Stimulated activated CD8-positive, alpha-beta memory T cell treated with anti-CD3 and anti-CD28 coated beads, Interleukin-4, amount 100 ng/mL, for 1 hour (primary cell): ENCODE results near the gene CHST11.
A peak's percentile ranks its signal among the peaks of the same experiment; 100 is the strongest.
"Not testable (repeated sequence)": the region's sequence is repeated elsewhere in the genome, so short reads cannot be mapped to it uniquely, and the experiment has no call there.

Experiments
- DNase-seq, 2 donors: peaks; one replicate each; pipeline ENCODE4 v3.0.0-alpha.2; 2020; ENCODE audit warnings: low read depth in 2 of 2, low spot score in 1 of 2

CHST11 gene

GRCh38 chr12:104557488-104558195 lies 100.9 kb downstream of the CHST11 start:
- DNase-seq, result no peak

DNA sequence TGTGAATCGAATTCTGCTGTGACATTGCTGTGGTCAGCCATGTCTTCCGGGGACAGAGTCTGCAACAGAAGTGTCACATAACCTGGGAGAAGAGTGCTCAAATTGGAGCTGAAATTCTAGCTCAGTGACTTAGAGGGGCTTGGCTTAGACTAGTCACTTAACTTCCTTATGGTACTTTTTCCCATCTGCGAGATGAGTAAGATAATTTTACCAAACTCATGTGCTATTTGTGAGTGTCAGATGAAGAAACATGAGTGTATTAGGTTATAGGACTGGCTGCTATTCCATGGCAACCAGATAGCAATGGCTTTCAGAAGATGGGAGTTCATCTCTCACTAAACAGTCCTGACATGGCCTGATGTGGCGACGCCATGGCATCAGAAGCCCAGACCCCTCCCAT lies 104.1 kb downstream of the CHST11 start:
- no peak for DNase-seq

DNA sequence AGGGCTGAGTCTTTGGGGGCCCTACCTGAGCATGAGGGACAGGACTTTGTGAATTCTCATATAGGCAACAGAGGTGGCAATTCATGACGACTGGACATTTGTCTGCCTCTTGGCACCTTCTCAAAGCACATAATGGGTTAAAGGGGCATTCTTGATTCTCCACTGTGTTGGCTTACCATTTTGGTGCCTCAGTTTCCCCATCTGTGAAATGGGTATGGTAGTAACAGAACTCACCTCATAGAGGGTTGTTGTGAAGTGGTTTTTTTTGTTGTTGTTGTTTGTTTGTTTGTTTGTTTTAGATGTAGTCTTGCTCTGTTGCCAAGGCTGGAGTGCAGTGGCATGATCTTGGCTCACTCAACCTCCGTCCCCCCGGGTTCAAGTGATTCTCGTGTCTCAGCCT lies 106.0 kb downstream of the CHST11 start:
- no peak for DNase-seq

GRCh38 chr12:104564662-104565061 lies 107.9 kb downstream of the CHST11 start:
- not testable (repeated sequence) for DNase-seq

- no peak for DNase-seq
These were observed 109.0 kb downstream of the CHST11 start for GRCh38 chr12:104565606-104566243.

- no peak for DNase-seq
These were observed 109.7 kb downstream of the CHST11 start for GRCh38 chr12:104566244-104566993.

DNA sequence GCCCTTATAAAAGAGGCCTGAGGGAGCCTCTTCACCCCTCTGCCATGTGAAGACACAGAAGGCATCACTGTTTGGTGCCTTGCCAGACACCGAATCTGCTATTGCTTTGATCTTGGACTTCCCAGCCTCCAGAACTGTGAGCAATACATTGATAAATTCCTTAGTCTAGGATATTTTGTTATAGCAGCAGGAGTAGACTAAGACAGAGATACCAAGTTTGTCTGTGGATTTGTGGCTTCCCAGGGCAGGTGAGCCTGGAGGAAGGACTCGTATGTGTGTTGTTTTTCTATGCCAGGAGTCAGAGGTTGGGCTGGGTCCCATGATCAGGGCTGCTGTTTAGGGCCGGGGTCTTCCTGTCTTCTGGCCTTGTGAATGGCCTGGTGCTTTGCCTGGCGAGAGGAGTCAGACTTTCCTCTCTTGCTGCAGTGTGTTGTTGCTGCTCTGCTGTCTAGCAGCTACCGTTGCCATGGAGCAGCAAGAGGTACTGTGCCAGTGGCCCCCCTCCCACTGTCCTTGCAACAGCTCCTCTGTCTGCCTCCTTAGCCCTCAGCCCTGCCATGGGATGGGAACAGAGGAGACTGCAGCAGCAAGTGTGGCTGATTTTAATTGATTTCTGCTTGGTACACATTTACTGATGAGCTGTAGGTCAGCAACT lies 111.2 kb downstream of the CHST11 start:
- DNase-seq, result no peak

- DNase-seq, result no peak
These were observed 111.7 kb downstream of the CHST11 start for GRCh38 chr12:104568487-104568868.

- no peak for DNase-seq
These were observed 112.2 kb downstream of the CHST11 start for GRCh38 chr12:104568935-104569334.

DNA sequence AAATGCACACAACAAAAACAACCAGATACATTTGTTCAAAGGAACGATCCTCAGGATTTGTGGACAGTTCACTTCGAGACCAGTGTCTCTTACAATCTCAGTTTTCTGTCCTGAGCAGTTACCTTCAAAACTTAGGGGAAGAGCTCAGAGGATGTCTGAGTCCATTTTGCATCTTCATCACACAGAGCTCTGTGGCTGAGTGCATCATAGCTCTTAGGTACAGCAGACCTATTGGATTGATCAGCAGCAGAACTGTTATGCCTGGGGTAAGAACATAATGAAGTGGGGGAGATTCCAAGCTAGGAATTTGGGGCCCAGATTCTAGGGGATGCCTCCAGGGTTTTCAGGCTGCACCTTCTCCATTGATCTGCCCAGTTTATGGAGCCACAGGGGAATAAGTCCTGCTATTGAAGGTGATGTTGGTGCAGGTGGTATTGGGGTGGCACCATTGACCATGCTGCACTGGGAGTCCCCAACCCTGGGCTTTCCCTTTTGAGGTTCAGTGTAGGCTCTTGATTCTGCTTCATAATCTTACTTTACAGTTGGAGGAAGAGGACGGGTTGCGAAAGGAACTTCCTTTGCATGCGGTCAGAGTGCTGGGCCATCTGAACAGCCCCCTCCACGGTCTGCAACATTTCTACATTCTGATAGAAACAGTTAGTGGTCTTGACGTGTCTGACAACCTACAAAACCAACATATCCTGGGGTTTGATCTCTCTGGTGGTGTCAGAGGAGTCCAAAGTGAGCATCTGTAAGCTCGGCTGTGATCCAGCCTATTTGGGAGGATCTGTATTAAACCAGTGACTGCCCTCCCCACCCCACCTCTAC lies 112.8 kb downstream of the CHST11 start:
- DNase-seq, result peak; percentile 17 to 23

DNA sequence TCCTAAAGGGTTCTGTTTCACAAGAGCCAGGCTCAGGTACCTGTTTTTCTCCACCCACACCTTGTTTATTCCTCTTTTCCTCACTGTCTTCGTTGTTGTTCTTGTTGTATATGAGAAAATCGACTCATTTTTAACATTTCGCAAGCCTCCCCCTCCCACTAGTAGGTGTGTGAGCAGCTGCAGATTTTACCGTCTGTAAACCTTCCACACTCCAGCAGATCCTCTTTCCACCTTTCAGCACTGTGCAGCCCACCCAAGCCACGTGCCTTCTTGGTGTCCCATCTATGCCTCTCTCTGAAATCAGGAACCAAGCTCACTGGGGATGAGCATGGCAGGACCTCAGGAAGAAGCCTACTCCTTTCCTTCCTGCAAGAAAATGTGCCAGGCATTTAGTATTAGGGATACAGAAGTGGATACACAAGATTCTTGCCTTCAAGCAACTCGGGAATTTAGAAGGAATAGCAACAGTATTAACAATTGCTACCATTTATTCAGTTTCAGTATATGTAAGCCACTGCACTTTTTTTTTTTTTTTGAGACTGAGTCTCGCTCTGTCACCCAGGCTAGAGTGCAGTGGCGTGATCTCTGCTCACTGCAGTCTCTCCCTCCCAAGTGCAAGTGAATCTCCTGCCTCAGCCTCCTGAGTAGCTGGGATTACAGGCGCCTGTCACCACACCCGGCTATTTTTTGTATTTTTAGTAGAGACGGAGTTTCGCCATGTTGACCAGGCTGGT lies 113.6 kb downstream of the CHST11 start:
- DNase-seq, result no peak

GRCh38 chr12:104571328-104571727 lies 114.6 kb downstream of the CHST11 start:
- no peak for DNase-seq

DNA sequence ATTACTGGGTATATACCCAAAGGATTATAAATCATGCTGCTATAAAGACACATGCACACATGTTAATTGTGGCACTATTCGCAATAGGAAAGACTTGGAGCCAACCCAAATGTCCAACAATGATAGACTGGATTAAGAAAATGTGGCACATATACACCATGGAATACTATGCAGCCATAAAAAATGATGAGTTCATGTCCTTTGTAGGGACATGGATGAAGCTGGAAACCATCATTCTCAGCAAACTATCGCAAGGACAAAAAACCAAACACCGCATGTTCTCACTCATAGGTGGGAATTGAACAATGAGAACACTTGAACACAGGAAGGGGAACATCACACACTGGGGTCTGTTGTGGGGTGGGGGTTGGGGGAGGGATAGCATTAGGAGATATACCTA lies 117.6 kb downstream of the CHST11 start:
- DNase-seq, result not testable (repeated sequence)

- DNase-seq, result not testable (repeated sequence)
These were observed 118.0 kb downstream of the CHST11 start for GRCh38 chr12:104574758-104575157.

DNA sequence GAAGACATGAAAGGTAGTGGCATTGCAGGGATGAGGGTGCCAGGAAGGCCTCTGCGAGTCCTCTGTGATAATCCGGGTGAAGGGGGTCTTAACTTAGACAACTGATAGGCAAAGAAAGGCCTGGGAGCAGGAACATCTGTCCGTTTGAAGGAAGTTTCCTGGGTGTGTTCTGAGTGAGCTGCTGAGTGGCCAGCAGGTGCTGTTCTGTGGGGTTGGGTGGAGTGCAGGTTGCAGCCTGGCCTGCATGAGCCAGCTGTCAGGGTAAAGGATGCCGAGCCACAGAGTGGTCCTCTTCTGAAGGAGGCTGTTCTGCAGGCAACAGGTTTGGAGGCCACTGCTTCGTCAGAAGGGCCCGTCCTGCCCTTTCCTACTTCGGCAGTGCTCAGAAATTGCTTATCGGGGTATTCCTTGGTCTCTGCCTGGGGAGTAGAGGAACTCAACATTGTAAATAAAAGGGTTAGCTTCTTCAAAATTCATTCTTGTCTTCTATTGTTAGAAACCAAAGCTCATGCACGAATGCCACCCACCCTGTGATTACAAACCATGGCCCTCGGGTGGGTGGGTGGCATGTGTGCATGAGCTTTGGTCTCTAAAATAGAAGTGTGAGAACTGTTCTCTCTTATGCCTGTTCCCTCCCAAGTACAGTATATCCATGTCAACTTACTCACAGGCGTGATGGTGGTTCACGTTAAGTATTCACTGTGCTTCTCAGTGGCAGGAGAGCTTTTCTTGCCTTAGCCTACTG lies 118.9 kb downstream of the CHST11 start:
- DNase-seq, result no peak

- no peak for DNase-seq
These were observed 119.5 kb downstream of the CHST11 start for GRCh38 chr12:104576187-104576778.

DNA sequence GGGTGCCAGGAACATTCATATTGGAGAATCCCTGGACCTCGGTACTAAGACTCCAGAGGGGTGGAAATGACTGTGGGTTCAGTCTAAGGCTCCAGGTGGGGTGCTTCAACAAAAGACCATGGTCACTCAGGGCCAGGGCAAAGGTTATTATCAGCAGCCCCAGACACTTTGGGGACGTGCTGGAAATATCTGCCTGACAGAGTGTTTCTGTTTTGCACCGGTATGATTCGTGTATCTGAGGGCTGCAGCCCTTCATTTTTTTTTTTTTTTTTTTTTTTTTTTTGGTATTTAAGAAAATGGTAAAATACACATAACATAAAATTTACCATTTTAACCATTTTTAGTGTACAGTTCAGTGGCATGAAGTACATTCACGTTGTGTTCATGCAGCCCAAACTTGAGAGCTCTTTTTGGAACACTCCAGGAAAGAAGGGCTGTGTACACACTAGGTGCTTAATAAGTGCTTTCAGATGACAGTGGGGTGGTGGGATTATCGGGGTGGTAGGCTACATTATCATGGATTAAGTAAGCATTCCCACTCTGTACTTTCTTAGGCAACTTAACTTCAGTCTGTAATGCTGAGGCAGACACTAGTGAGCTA lies 120.3 kb downstream of the CHST11 start:
- DNase-seq, result no peak

GRCh38 chr12:104577581-104577981 lies 120.8 kb downstream of the CHST11 start:
- no peak for DNase-seq

DNA sequence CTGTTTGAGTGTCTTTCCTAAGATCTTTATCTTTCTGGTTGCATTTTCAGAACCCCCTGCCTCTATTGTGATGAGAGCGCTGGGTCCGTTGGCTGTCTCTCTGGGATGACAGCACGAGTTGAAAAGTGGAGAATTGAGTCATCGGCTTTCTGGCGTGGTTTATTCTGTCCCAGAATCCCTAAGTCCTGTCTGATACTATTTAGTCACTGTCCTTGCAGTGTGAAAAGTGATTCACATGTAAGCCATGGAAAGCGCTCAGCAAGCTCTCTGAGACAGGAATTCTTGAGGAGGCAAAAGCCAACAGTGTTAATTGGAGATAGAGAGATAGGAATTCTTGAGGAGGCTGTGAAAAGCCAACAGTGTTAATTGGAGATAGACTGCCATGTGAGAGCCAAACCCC lies 121.7 kb downstream of the CHST11 start:
- DNase-seq, result no peak
